GM21737 (cell line): Measurements from ENCODE around the gene PARD3B.

Source experiments
- ATAC-seq: cut with Tn5 transposase; IDR thresholded peaks from one replicate; pipeline ENCODE4 v1.9.1; 2021; ENCODE audit warnings: mild to moderate bottlenecking, moderate library complexity; ENCODE audit not compliant: unreplicated experiment

Gene PARD3B

DNA sequence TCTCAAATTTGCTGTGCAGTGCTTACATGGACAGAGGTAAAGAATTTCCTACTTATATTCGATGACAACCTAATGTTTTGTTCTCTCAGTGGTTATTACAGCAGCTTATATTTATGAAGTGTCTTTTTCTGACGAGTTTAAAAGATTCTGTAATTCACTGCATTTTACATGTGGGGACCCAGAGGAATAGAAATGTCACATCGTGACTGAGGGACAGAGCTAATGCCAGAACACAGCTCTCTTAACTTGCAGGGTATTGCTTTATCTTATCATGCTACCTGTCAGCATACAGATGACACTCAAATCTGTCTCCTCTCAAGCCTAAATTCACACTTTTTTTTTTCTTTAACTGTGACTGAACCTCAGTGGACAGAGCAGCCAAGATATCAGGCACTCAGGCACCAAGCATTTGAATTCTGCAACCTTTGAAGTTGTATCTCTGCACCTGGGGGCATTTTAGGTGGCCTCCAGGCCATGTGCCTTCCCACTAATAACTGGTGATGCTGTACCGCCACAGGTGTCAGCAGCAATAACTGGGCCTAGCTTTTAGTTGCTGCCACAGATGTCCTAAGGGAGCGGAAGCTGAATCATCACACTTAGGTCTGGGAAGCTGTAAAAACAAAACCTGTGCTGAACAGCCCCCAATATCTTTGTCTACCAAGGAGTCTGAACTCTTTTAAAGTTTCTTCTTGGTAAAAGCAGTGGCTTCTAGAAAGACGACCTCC, 821.2 kb downstream of the PARD3B start:
- ATAC-seq = no peak

DNA sequence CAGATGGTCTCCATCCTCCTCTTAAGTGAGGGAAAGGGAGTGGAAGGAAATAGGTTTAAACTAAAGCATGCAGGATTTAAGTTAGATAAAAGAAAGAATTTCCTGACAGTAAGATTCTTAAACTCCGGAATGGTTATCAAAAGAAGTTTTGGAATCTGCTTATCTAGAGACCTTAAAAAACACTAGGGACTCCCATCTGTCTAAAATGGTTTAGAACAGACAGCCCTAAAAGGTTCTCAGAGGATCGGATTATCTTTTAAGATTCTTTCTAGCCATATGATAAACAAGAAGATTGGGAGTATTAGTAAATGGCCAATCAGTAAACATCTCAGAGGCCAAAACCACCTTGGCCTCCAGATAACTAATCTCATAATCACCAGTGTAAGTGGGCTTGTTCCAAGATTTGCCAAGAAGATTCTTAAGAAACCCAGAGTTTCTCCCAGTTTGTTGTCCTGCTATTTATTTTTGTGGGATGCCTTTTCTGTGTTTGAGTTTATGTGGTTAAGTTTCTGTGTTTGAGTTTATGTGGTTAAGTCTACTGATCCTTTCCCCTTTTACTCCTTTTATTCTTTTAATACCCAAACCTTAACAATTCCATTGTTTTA, 822.2 kb downstream of the PARD3B start:
- ATAC-seq = no peak

DNA sequence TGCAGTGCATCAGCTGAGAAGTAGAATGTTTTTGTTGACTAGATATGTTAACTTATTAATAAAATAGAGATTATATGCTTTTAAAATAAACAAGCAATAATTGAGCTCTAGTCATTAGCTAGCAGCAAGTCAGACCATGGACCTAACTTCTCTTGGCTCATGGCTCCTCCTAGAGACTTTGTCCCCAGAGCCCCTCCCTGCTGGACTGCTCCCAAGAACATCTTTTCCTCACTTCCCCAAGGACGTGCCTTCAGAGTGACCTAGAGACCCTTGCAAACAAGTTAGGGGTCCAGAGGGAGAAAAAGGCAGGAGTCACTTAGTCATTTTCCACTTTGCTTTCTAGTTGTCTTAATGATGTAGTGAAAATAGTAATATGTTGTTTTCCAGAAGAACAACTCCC, 824.5 kb downstream of the PARD3B start:
- ATAC-seq = no peak

DNA sequence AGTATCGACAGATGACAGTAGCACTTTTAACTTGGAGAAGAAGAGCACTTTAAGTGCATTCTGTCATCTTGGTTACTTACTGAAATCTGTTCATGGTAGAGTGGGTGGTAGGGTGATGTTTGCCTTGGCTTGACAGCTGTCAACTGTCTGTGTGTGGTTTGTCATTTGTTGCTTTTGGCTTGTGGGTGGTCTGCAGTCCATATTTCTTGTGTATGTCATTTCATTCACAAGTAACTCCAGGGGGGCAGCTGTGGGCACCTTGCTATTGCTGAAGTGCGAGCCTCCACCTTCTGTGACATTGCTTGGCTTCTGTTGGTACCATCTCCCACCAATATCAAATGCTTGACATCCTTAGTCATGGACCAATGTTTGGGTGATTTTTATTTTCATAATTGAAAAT, 825.5 kb downstream of the PARD3B start:
- ATAC-seq = no peak

DNA sequence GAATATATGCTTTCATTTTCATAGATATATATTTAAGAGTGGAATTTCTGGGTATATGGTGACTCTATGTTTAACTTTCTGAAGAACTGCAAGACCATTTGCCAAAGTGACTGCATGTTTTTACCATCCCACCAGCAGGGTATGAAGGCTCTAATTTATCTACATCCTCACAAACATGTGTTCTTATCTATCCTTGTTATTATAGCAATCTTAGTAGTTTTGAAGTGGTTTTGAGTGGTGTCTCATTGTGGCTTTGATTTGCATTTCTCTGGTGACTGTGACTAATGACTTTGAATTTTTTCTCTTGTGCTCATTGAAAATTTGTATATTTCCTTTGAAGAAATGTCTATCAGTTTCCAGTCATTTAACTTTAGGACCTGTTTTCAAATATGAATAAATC, 826.9 kb downstream of the PARD3B start:
- ATAC-seq = no peak

DNA sequence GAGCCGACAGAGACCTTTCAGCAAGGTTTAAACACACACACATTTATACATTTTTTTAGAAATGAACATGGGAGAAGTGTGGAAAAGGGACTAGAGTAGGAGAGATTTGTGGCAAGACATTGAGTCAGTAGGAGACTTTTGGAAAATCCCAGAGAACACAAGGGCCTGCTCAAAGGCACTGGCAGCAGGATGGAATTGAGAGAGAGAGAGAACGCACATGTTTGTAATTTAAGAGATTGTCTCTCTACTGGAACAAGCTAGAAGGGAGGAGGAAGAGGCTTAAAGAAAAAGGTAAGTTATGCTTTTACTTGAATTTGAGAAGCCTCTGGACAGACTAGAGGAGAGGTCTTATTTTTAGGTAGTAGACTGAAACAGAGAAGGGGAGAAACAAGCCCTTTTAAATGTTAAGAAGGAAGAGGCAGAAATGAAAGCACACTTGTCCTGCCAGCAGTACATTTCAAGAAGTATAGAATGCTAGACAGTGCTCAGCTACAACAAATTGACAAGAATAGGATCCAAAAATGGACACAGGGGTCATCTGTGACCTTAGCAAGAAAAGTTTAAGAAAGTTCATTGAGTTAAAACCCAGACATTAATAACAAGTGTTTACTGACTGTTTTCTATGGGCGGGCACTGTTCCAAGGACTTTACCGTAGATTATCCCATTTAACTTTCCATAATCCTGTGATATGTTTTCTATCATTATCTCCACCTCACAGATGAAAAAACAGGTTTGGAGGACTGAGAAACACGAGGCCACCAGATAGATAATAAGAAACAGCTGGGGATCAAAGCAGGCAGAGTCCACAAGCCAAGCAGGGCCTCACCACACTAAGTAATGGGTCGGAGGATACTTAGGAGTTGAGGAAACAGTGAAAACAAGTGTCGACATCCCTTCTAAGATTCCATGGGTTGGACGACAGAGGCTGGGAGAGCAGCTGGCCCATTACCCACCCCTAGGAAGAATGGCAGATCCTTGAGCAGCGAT, 830.5 kb downstream of the PARD3B start:
- ATAC-seq = no peak

DNA sequence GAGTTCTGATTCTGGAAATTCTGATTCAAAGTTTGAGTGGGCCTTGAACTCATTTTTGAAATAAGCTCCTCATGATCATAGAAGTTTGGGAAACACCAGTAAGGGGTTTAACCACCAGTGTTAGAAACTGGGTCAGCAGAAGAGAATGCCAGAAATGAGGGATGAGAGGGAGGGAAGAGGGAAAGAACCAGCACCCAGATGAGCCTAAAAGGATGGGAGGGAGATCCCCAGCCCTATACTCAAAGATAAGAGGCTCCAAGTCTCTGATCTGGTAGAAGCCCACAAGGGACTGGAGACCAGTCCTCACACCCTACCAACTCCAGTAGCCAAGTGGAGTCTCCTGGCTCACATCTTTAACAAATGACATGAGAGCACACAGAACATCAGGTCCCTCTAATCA, 832.0 kb downstream of the PARD3B start:
- ATAC-seq = no peak

DNA sequence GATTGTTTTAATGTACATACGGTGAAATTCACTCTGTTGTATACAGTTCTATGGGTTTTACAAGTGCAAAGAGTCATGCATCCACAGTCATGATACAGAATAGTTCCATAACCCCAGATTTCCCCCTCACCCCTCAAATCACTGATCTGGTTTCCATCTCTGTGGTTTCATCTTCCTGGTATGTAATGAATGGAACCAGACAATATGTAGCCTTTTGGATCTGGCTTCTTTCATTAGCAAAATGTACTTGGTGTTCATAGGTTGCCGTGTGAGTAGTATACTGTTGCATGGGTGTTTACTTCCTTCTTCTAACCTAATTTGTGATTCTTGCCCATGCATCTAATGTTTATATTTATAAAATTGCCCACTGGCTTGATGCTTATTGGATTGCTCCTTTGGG, 838.3 kb downstream of the PARD3B start:
- no peak for ATAC-seq

DNA sequence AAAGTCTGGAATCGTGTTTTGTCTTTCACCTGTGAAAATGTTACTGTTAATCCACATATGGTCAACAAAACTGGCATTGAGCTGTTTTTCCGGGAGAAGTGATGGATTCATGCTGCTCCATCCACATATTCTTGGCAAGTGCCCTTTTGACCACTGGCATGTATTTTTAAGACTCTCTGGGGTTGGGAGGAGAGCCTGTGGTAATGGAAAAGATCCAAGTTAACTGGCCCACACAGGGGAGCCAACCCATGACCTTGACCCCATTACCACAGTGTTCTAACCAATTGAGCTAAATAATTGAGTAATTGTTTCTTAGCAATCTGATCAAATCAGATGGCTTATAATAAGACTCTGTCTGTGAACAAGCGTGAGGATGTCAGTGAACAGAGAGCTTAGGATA, 840.8 kb downstream of the PARD3B start:
- no peak for ATAC-seq

DNA sequence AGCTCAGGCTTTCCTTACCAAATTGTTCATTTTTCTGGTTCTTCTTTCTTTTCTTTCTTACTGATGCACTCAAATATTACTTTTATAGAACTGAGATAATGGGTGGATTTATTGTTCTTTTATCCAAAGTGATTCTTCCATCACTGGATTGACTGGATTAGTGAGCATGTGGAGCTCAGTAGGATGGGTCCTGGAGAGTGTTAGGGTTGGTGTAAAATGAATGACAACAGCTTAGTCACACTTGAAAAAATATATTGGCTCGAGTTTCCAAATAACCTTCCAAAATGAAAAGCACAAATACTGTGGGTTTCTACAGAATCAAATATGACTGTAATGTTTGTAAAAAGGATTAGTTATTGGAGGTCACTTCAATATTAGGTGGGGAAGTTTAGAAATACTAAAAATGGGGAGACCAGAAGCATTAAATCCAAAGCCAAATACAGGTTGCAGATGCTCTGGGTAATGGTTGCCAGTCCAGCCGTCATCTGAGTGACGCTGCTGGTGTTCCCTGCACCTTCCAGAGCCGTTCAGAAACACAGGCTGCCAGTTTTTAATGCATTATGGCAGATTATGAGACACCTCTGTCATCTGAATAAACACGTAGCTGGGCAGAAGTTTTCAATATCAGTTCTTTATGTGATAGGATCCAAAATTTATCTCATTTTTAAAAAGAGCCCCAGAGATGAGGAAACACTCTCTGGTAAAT, 842.2 kb downstream of the PARD3B start:
- ATAC-seq = no peak

DNA sequence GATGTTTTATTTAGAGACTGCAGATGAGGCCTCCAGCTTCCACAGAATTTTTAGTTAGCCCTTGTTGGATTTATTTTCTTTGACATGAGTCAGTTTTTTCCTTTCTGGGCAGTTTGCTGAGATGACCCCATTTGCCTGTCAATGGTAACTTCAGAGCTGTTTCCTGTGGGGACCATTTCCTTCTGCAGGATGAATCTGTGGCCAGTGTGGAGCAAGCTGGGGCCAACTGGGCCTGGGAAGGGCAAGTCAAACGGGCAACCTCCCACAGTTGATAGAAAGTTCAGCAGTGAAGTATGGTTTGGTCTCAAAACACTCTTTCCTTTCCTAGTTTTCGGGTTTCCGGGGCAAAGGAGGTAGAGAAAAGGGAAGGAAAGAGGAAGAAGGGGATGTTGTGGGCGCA, 845.6 kb downstream of the PARD3B start:
- no peak for ATAC-seq

DNA sequence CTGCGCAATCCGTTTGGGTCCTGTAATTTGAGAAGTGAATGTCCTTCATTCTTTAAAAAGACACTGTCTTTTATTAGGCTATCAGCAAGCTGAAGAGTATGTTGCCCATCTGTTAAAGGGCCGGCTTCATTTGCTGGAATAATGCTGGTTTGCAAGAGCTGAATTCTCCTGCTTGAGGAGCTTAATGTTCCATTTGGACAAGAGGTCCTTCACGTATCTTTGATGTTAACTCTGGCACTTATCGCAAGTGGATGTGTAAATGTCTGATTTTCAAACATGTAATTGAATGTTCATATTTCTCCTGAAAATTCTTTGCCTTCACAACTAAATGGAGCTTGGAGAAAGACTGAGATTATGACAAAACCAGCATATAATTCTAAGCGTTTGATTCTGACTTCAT, 856.2 kb downstream of the PARD3B start:
- ATAC-seq = no peak

DNA sequence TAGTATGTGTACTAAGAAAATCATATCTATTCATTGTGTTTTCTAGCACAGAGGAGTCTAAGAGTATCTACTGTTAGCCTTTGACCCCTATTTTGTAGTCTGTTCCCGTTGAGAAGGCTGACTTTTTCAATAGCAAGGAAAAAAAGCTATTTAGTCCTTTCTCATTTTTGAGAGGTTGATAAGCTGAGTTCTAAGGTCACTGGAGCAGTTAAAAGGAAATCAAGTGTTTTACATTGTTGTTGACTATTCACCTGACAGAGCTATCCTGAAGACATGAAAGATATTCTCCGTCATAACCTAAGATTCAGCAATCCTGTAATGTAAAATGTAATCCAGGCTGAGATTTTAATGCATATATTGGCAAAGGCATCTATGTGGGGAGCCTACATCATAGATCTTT, 856.7 kb downstream of the PARD3B start:
- ATAC-seq = no peak

DNA sequence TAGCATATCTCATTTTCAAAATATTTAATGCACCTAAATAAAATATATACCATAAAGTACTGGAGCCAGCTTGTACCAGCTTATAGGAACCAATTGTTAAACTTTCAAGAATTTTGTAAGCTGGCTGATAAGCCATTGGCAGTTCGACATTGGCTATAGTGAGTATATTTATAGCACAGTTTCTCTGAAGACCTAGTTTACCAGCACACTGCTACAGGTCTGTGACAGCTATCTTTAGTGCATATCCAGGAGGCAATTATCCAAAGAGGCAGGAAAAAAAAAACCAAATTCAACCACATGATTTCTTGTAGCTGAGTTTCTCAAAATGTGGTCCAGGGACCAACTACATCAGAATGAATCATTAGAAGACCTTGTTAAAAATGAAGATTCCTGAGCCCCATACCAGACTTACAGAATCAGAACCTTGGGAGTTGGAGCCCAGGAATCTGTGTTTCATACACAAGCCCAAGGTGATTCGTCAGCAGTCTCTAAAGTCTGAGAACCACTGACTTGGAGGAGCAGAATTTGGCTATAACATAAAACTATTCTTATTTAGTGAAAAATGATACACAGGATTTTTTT, 858.1 kb downstream of the PARD3B start:
- no peak for ATAC-seq

DNA sequence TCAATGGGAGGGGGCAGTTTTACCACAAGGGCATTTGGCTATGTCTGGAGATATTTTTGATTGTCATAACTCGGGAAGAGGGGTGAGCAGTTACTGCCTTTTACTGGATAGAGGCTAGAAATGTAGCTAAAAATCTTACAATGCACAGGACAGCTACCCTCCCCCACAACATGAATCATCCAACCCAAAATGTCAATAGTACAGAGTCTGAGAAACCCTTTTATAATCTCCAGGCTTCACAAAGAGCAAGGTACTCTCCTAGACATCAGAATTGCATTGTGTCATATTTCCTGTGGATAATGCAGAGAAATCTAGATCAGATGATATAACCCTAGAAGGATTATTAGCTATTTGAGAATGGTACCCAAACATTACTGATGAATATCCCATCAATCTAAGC, 859.9 kb downstream of the PARD3B start:
- ATAC-seq = no peak

DNA sequence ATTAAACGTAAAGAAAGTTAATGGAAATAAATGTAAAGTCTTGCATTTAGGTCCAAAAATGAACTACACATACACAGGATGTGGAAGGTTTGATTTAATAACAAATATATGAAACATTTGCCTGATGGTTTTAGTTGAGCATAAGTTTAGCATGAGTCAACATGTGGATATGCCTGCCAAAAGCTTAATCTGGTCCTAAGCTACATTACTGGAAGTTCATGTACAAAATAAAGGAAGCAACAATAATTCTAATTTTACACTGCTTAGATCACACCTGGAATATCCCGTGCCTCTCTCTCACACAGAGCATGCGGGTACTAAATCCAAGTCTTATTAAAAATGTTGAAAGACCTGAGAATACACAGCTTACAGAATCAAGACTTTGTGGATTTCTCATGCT, 860.5 kb downstream of the PARD3B start:
- no peak for ATAC-seq

DNA sequence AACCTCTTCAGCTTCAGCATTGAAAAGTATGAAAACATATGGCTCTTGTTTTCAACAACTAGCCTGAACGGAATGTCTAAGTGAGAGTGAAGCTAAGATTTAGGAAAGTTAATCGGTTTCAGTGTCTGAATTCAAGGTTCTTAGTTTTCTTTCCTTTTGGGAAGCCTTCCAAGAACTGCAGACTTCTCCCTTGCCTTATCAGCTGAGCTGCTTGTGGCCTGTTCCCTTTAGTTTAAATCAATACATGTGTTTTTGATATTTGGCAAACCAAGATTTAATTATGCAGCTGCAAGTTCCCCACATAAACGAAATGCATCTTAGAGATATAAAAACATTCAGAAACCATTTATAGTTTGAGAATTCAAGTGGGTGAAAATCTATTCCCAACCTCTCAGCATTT, 862.7 kb downstream of the PARD3B start:
- ATAC-seq = no peak

DNA sequence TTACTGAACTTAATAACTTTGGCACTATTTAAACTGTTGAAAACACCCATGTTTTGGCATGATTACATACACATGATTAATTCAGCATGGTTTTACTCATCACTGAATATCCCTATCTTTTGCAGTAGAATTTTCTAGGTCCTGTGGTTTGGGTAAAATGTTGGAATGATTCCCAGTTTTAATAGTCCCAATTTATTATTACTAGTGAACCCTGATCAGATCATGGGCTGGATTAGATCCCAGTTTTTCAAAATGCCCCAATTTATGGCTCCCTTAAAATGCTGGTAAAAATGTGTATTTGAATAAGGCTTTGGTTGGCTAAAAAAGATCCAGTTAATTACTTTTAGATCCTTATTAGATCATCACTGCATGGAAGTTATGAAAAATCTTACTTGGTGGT, 863.4 kb downstream of the PARD3B start:
- ATAC-seq = no peak

DNA sequence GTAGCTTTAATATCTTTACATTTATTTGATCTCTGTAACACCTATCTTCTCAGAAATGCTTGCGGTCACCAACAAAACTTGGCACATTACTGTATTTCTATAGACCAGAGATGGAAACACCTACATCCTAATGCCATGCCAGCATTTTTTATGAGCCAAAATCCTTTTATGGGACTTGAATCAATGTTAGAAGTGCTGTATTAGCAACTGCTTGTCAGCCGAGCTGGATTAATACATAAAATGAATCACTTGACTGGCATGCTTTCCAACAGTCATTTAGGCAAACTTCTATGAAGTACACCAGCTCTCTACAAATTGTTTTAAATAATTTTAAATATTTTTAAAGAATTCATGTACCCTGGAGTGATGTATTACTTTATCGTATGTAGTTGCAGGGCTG, 864.1 kb downstream of the PARD3B start:
- no peak for ATAC-seq

DNA sequence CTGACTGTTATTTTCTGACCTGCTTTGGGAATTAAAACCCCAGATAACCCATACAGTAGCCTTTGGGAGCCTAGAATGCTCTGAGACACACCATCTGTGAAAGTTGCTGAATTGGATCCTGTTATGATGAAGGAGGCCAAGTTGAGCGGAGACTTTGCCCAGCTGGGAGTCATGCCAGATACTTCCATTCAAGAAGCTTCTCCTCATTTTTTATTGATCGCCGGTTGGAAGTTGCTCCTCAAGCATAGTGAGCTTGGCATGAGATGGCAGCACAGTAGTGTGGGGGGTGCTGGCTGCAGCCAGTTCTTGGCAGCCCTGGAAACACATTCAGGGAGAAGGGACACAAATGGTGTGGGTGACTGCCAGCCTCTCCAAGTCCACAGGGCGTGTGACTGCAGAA, 866.3 kb downstream of the PARD3B start:
- no peak for ATAC-seq

DNA sequence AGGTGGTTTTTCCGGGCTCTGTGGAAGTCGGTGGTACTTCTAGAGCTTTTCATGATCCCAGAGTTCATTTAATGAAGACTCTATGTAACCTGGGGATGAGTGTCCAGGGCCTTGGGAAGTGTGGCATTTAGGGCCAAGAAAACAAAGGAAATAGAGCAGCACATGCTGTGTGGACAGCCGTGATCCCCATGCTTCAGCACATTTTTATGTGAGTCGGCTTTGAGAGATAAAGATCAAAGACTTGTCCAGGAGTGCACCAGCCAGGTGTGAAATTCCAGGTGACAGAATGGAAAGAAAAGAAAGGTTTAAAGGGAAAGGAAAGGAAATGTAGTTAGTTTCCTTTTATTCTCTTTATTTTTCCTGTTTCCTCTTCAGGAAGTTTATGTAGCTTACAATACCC, 879.1 kb downstream of the PARD3B start:
- ATAC-seq = no peak
